HG03342 (cell line): ENCODE results near the gene TRPT1.
A peak's percentile ranks its signal among the peaks of the same experiment; 100 is the strongest.

ENCODE experiments used
- ATAC-seq: cut with Tn5 transposase; IDR thresholded peaks from one replicate; pipeline ENCODE4 v1.9.1; 2021; ENCODE audit warnings: mild to moderate bottlenecking, moderate library complexity; ENCODE audit not compliant: unreplicated experiment

Gene TRPT1

GRCh38 chr11:64210301-64211020 is 15.5 kb downstream of the TRPT1 start:
- no peak for ATAC-seq

- ATAC-seq: no peak
Measured at GRCh38 chr11:64209563-64209843, 16.5 kb downstream of the TRPT1 start.

GRCh38 chr11:64208796-64209562 is 17.0 kb downstream of the TRPT1 start:
- no peak for ATAC-seq

GRCh38 chr11:64208086-64208795 is 17.7 kb downstream of the TRPT1 start:
- no peak for ATAC-seq

GRCh38 chr11:64207256-64208085 is 18.5 kb downstream of the TRPT1 start:
- peak; percentile 56 for ATAC-seq

GRCh38 chr11:64206457-64207255 is 19.3 kb downstream of the TRPT1 start, which contains the start of gene FERMT3:
Gene FERMT3 (plus strand): TSS chr11:64206721. CDS start chr11:64207365, 644 bp downstream.
- no peak for ATAC-seq

- no peak for ATAC-seq
Measured at GRCh38 chr11:64204464-64204989, 21.5 kb downstream of the TRPT1 start.

- no peak for ATAC-seq
Measured at GRCh38 chr11:64204080-64204440, 21.9 kb downstream of the TRPT1 start.

- ATAC-seq: no peak
Measured at GRCh38 chr11:64203421-64204079, 22.4 kb downstream of the TRPT1 start.

- ATAC-seq: no peak
Measured at GRCh38 chr11:64202992-64203391, 23.0 kb downstream of the TRPT1 start.

GRCh38 chr11:64201543-64201942 is 24.4 kb downstream of the TRPT1 start:
- no peak for ATAC-seq

- ATAC-seq: no peak
Measured at GRCh38 chr11:64198511-64198910, 27.5 kb downstream of the TRPT1 start.

GRCh38 chr11:64196626-64197025 is 29.4 kb downstream of the TRPT1 start:
- ATAC-seq: no peak

- ATAC-seq: no peak
Measured at GRCh38 chr11:64192434-64192833, 33.6 kb downstream of the TRPT1 start.

- no peak for ATAC-seq
Measured at GRCh38 chr11:64186492-64187165, 39.4 kb downstream of the TRPT1 start.

GRCh38 chr11:64185693-64186491 is 40.1 kb downstream of the TRPT1 start, which contains the start of gene STIP1:
Gene STIP1 (plus strand): TSS chr11:64186171. CDS start chr11:64186262, 91 bp downstream.
- ATAC-seq: peak; percentile 85

- peak; percentile 16 for ATAC-seq
Measured at GRCh38 chr11:64185175-64185692, 40.8 kb downstream of the TRPT1 start.

GRCh38 chr11:64183890-64184289 is 42.1 kb downstream of the TRPT1 start:
- no peak for ATAC-seq
